Measurements from ENCODE around the gene SUN2.

The SUN2 gene

GRCh38 chr22:38737302-38738060 lies 18.3 kb downstream of the SUN2 start:
- TF ChIP-seq ZBTB7A (IDR thresholded peaks at IDR 0.05; ENCODE audit: low read depth) (no peak), USF1 (IDR thresholded peaks at IDR 0.05) (no peak), YY1 (IDR thresholded peaks at IDR 0.05; ENCODE audit: low read depth) (no peak), RAD21 (IDR thresholded peaks at IDR 0.05; ENCODE audit: low read depth) (no peak), CEBPB (IDR thresholded peaks at IDR 0.05) (no peak), NFIC (IDR thresholded peaks at IDR 0.05) (no peak), TAF1 (IDR thresholded peaks at IDR 0.05; ENCODE audit: low read depth) (no peak), TCF12 (IDR thresholded peaks at IDR 0.05; ENCODE audit: low read depth) (no peak), EP300 (IDR thresholded peaks at IDR 0.05; ENCODE audit: borderline replicate concordance) (no peak), FOXM1 (IDR thresholded peaks at IDR 0.05; ENCODE audit: borderline replicate concordance, low read depth) (no peak), EGR1 (IDR thresholded peaks at IDR 0.05) (no peak), CREB1 (IDR thresholded peaks at IDR 0.05; ENCODE audit: low read depth) (no peak), MAX (IDR thresholded peaks at IDR 0.05) (no peak), TEAD4 (IDR thresholded peaks at IDR 0.05) (no peak), REST (IDR thresholded peaks at IDR 0.05; ENCODE audit: low read depth) (no peak)

GRCh38 chr22:38736257-38736570 lies 19.6 kb downstream of the SUN2 start:
- no peak for TF ChIP-seq CEBPB (IDR thresholded peaks at IDR 0.05)
- no peak for TF ChIP-seq NFIC (IDR thresholded peaks at IDR 0.05)
- no peak for TF ChIP-seq FOXM1 (IDR thresholded peaks at IDR 0.05; ENCODE audit: borderline replicate concordance, low read depth)
- no peak for TF ChIP-seq EP300 (IDR thresholded peaks at IDR 0.05; ENCODE audit: borderline replicate concordance)
- TF ChIP-seq MAX (IDR thresholded peaks at IDR 0.05) = no peak
- TF ChIP-seq RAD21 (IDR thresholded peaks at IDR 0.05; ENCODE audit: low read depth) = no peak
- TF ChIP-seq CREB1 (IDR thresholded peaks at IDR 0.05; ENCODE audit: low read depth) = no peak
- no peak for TF ChIP-seq USF1 (IDR thresholded peaks at IDR 0.05)
- no peak for TF ChIP-seq ZBTB7A (IDR thresholded peaks at IDR 0.05; ENCODE audit: low read depth)
- no peak for TF ChIP-seq EGR1 (IDR thresholded peaks at IDR 0.05)
- no peak for TF ChIP-seq REST (IDR thresholded peaks at IDR 0.05; ENCODE audit: low read depth)
- no peak for TF ChIP-seq TEAD4 (IDR thresholded peaks at IDR 0.05)
- TF ChIP-seq TCF12 (IDR thresholded peaks at IDR 0.05; ENCODE audit: low read depth) = no peak

GRCh38 chr22:38735465-38736256 lies 20.1 kb downstream of the SUN2 start:
- no peak for TF ChIP-seq NFIC (IDR thresholded peaks at IDR 0.05)
- TF ChIP-seq EP300 (IDR thresholded peaks at IDR 0.05; ENCODE audit: borderline replicate concordance) = no peak
- TF ChIP-seq MAX (IDR thresholded peaks at IDR 0.05) = no peak
- TF ChIP-seq USF1 (IDR thresholded peaks at IDR 0.05) = no peak
- TF ChIP-seq TCF12 (IDR thresholded peaks at IDR 0.05; ENCODE audit: low read depth) = no peak
- TF ChIP-seq CEBPB (IDR thresholded peaks at IDR 0.05) = no peak

GRCh38 chr22:38735126-38735464 lies 20.7 kb downstream of the SUN2 start:
- TF ChIP-seq FOXM1 (IDR thresholded peaks at IDR 0.05; ENCODE audit: borderline replicate concordance, low read depth) (no peak), REST (IDR thresholded peaks at IDR 0.05; ENCODE audit: low read depth) (no peak), TAF1 (IDR thresholded peaks at IDR 0.05; ENCODE audit: low read depth) (no peak), YY1 (IDR thresholded peaks at IDR 0.05; ENCODE audit: low read depth) (no peak), CEBPB (IDR thresholded peaks at IDR 0.05) (no peak), EP300 (IDR thresholded peaks at IDR 0.05; ENCODE audit: borderline replicate concordance) (no peak), NFIC (IDR thresholded peaks at IDR 0.05) (no peak), RAD21 (IDR thresholded peaks at IDR 0.05; ENCODE audit: low read depth) (no peak), TEAD4 (IDR thresholded peaks at IDR 0.05) (no peak), CREB1 (IDR thresholded peaks at IDR 0.05; ENCODE audit: low read depth) (no peak), ZBTB7A (IDR thresholded peaks at IDR 0.05; ENCODE audit: low read depth) (no peak)
